ENCODE results near the gene OR10AD1. TPM values are rescaled to one million over a fixed set of nuclear protein-coding genes. Genes with fewer than 3 reads are reported as not detected.
A peak's percentile ranks its signal among the peaks of the same experiment; 100 is the strongest.

Gene OR10AD1
- polyA plus RNA-seq, 1 donor from 2014 or later = not detected

GRCh38 chr12:48182631-48183030 is 20.5 kb downstream of the OR10AD1 start:
- Histone ChIP-seq H3K27ac (ENCODE audit: low read length) (peak overlapping the region; percentile 98), H3K79me2 (replicated peaks; ENCODE audit: insufficient read depth, low read length) (peaks cover 37% of the 10 kb centered on the region), H3K9me2 (ENCODE audit: insufficient read depth, low read length) (no peaks in the 10 kb centered on the region), H3K9me3 (ENCODE audit: low read length) (no peaks in the 10 kb centered on the region), H2AFZ (ENCODE audit: low read depth, low read length) (peak overlapping the region; percentile 65), H3K4me2 (ENCODE audit: low read length) (peak overlapping the region; percentile 98), H3F3A (ENCODE audit: insufficient read depth, low read length, poor library complexity, severe bottlenecking) (peaks cover 8% of the 10 kb centered on the region), H3K27me3 (ENCODE audit: insufficient read depth, low read depth, low read length) (no peaks in the 10 kb centered on the region), H3K36me3 (ENCODE audit: insufficient read depth, low read length) (no peaks in the 10 kb centered on the region), H3K4me3 (ENCODE audit: low read length) (peak overlapping the region; percentile 93), H4K20me1 (ENCODE audit: insufficient read depth) (no peaks in the 10 kb centered on the region), H3K9ac (ENCODE audit: low read length) (peak overlapping the region; percentile 96)
- TF ChIP-seq SMC3 (conservative IDR thresholded peaks at IDR 0.05; ENCODE audit: poor library complexity) (no peak), EP300 (conservative IDR thresholded peaks at IDR 0.05; ENCODE audit: poor library complexity, severe bottlenecking) (no peak), POLR2AphosphoS5 (IDR thresholded peaks at IDR 0.05) (no peak), TAF1 (IDR thresholded peaks at IDR 0.05; ENCODE audit: low read depth) (no peak), MXI1 (conservative IDR thresholded peaks at IDR 0.05; ENCODE audit: poor library complexity, severe bottlenecking) (no peak), CTCF (IDR thresholded peaks at IDR 0.05; ENCODE audit: poor library complexity, severe bottlenecking) (no peak), RAD21 (conservative IDR thresholded peaks at IDR 0.05) (no peak), EZH2 (IDR thresholded peaks at IDR 0.05; ENCODE audit: borderline replicate concordance, insufficient read depth, low read length, poor library complexity, severe bottlenecking) (no peak)
- TF ChIP-seq, protein P1, sequence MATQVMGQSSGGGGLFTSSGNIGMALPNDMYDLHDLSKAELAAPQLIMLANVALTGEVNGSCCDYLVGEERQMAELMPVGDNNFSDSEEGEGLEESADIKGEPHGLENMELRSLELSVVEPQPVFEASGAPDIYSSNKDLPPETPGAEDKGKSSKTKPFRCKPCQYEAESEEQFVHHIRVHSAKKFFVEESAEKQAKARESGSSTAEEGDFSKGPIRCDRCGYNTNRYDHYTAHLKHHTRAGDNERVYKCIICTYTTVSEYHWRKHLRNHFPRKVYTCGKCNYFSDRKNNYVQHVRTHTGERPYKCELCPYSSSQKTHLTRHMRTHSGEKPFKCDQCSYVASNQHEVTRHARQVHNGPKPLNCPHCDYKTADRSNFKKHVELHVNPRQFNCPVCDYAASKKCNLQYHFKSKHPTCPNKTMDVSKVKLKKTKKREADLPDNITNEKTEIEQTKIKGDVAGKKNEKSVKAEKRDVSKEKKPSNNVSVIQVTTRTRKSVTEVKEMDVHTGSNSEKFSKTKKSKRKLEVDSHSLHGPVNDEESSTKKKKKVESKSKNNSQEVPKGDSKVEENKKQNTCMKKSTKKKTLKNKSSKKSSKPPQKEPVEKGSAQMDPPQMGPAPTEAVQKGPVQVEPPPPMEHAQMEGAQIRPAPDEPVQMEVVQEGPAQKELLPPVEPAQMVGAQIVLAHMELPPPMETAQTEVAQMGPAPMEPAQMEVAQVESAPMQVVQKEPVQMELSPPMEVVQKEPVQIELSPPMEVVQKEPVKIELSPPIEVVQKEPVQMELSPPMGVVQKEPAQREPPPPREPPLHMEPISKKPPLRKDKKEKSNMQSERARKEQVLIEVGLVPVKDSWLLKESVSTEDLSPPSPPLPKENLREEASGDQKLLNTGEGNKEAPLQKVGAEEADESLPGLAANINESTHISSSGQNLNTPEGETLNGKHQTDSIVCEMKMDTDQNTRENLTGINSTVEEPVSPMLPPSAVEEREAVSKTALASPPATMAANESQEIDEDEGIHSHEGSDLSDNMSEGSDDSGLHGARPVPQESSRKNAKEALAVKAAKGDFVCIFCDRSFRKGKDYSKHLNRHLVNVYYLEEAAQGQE (IDR thresholded peaks at IDR 0.05; ENCODE audit: borderline replicate concordance) = no peak

- Histone ChIP-seq H3K27me3 (ENCODE audit: insufficient read depth, low read depth, low read length) (no peaks in the 10 kb centered on the region), H3K36me3 (ENCODE audit: insufficient read depth, low read length) (no peaks in the 10 kb centered on the region), H3K4me3 (ENCODE audit: low read length) (no peak overlapping the region), H4K20me1 (ENCODE audit: insufficient read depth) (no peaks in the 10 kb centered on the region), H3K9me3 (ENCODE audit: low read length) (no peaks in the 10 kb centered on the region), H3F3A (ENCODE audit: insufficient read depth, low read length, poor library complexity, severe bottlenecking) (peaks cover 8% of the 10 kb centered on the region), H2AFZ (ENCODE audit: low read depth, low read length) (no peak overlapping the region), H3K9me2 (ENCODE audit: insufficient read depth, low read length) (no peaks in the 10 kb centered on the region), H3K4me2 (ENCODE audit: low read length) (no peak overlapping the region), H3K79me2 (replicated peaks; ENCODE audit: insufficient read depth, low read length) (peaks cover 21% of the 10 kb centered on the region), H3K9ac (ENCODE audit: low read length) (no peak overlapping the region), H3K27ac (ENCODE audit: low read length) (no peak overlapping the region)
- TF ChIP-seq CTCF (IDR thresholded peaks at IDR 0.05; ENCODE audit: poor library complexity, severe bottlenecking) = no peak
- no peak for TF ChIP-seq TAF1 (IDR thresholded peaks at IDR 0.05; ENCODE audit: low read depth)
- no peak for TF ChIP-seq SMC3 (conservative IDR thresholded peaks at IDR 0.05; ENCODE audit: poor library complexity)
- TF ChIP-seq, protein P1 (IDR thresholded peaks at IDR 0.05; ENCODE audit: borderline replicate concordance) = no peak
- no peak for TF ChIP-seq EZH2 (IDR thresholded peaks at IDR 0.05; ENCODE audit: borderline replicate concordance, insufficient read depth, low read length, poor library complexity, severe bottlenecking)
- TF ChIP-seq POLR2AphosphoS5 (IDR thresholded peaks at IDR 0.05) = no peak
- no peak for TF ChIP-seq MXI1 (conservative IDR thresholded peaks at IDR 0.05; ENCODE audit: poor library complexity, severe bottlenecking)
Observed at GRCh38 chr12:48180857-48181495, 22.1 kb downstream of the OR10AD1 start.
